ENCODE measurements around the gene HIVEP3. TPM values are rescaled to one million over a fixed set of nuclear protein-coding genes. Genes with fewer than 3 reads are reported as not detected.

Gene HIVEP3
- total and polyA plus RNA-seq, 2 donors (not counting 1 experiment from before 2014, with no cell fraction given), result 2.0 to 5.1 TPM

GRCh38 chr1:41504114-41505035 is 414.3 kb downstream of the HIVEP3 start:
- no peaks in the 10 kb centered on the region for H4K20me1 ChIP-seq (ENCODE audit: control insufficient read depth, insufficient read depth, low read length, poor library complexity, severe bottlenecking)
- no peak overlapping the region for H2AFZ ChIP-seq (ENCODE audit: insufficient read depth, low read depth, low read length, poor library complexity, severe bottlenecking)
- Mint-ChIP-seq H3K27me3 (no peaks in the 10 kb centered on the region), H3K4me1 (peaks cover 2% of the 10 kb centered on the region), H3K27ac (no peak overlapping the region), H3K9me3 (ENCODE audit: insufficient read depth) (no peaks in the 10 kb centered on the region), H3K4me3 (no peak overlapping the region)
- H3K4me1 ChIP-seq (ENCODE audit: control insufficient read depth in 2 of 2, insufficient read depth in 2 of 2, low read length in 2 of 2), result no peaks in the 10 kb centered on the region
- H3K9me3 ChIP-seq (ENCODE audit: control extremely low read depth in 1 of 3, control insufficient read depth in 2 of 3, insufficient read depth in 1 of 3, low read length in 2 of 3), result no peaks in the 10 kb centered on the region
- 76% methylated on average over 14 of the region's 15 CpGs for WGBS (ENCODE audit: insufficient coverage)
- DNase-seq, result no peak
- no peak overlapping the region for H3K4me2 ChIP-seq (replicated peaks; ENCODE audit: low read depth, low read length, poor library complexity, severe bottlenecking)
- ATAC-seq (ENCODE audit: low read depth), result no peak
- H3K27me3 ChIP-seq (replicated peaks in 1 of 4; ENCODE audit: control extremely low read depth in 1 of 4, control insufficient read depth in 3 of 4, insufficient read depth in 4 of 4, low read length in 3 of 4), result no peaks in the 10 kb centered on the region
- H3K27ac ChIP-seq (ENCODE audit: low read length in 2 of 2), result no peak overlapping the region
- H3K36me3 ChIP-seq (replicated peaks in 1 of 2; ENCODE audit: control extremely low read depth in 1 of 2, control insufficient read depth in 1 of 2, extremely low read depth in 1 of 2, insufficient read depth in 2 of 2, low read length in 1 of 2), result no peaks in the 10 kb centered on the region
- H3K4me3 ChIP-seq (ENCODE audit: control extremely low read depth in 1 of 5, extremely low read depth in 1 of 5, insufficient read depth in 1 of 5, low read depth in 2 of 5, low read length in 4 of 5), result no peak overlapping the region
- H3K79me2 ChIP-seq (ENCODE audit: control insufficient read depth, insufficient read depth, low read length), result no peaks in the 10 kb centered on the region
- intact Hi-C loops (cut with micrococcal nuclease), result no loop called here
- TF ChIP-seq CTCF (IDR thresholded peaks at IDR 0.05), result no peak
- no peak for TF ChIP-seq EZH2 (IDR thresholded peaks at IDR 0.05; ENCODE audit: borderline replicate concordance, insufficient read depth, low read depth, low read length, poor library complexity, severe bottlenecking)
- ChIA-PET CTCF (no interaction called here), POLR2A (no interaction called here)
- H3K9ac ChIP-seq (ENCODE audit: low read length), result no peak overlapping the region

GRCh38 chr1:41503538-41504113 is 415.1 kb downstream of the HIVEP3 start:
- WGBS (ENCODE audit: insufficient coverage), result 95% methylated on average over 8 of the region's 11 CpGs
- ChIA-PET CTCF (no interaction called here), POLR2A (no interaction called here)
- Histone ChIP-seq H3K4me1 (ENCODE audit: control insufficient read depth in 2 of 2, insufficient read depth in 2 of 2, low read length in 2 of 2) (no peaks in the 10 kb centered on the region), H3K27ac (ENCODE audit: low read length in 2 of 2) (no peak overlapping the region), H3K36me3 (replicated peaks in 1 of 2; ENCODE audit: control extremely low read depth in 1 of 2, control insufficient read depth in 1 of 2, extremely low read depth in 1 of 2, insufficient read depth in 2 of 2, low read length in 1 of 2) (no peaks in the 10 kb centered on the region), H4K20me1 (ENCODE audit: control insufficient read depth, insufficient read depth, low read length, poor library complexity, severe bottlenecking) (no peaks in the 10 kb centered on the region), H2AFZ (ENCODE audit: insufficient read depth, low read depth, low read length, poor library complexity, severe bottlenecking) (no peak overlapping the region), H3K9ac (ENCODE audit: low read length) (no peak overlapping the region), H3K27me3 (replicated peaks in 1 of 4; ENCODE audit: control extremely low read depth in 1 of 4, control insufficient read depth in 3 of 4, insufficient read depth in 4 of 4, low read length in 3 of 4) (no peaks in the 10 kb centered on the region), H3K4me2 (replicated peaks; ENCODE audit: low read depth, low read length, poor library complexity, severe bottlenecking) (no peak overlapping the region), H3K79me2 (ENCODE audit: control insufficient read depth, insufficient read depth, low read length) (no peaks in the 10 kb centered on the region), H3K4me3 (ENCODE audit: control extremely low read depth in 1 of 5, extremely low read depth in 1 of 5, insufficient read depth in 1 of 5, low read depth in 2 of 5, low read length in 4 of 5) (no peak overlapping the region), H3K9me3 (ENCODE audit: control extremely low read depth in 1 of 3, control insufficient read depth in 2 of 3, insufficient read depth in 1 of 3, low read length in 2 of 3) (no peaks in the 10 kb centered on the region)
- intact Hi-C loops (cut with micrococcal nuclease), result no loop called here
- Mint-ChIP-seq H3K9me3 (ENCODE audit: insufficient read depth) (no peaks in the 10 kb centered on the region), H3K27ac (no peak overlapping the region), H3K4me3 (no peak overlapping the region), H3K4me1 (peaks cover 2% of the 10 kb centered on the region), H3K27me3 (no peaks in the 10 kb centered on the region)
- DNase-seq (no peak), ATAC-seq (ENCODE audit: low read depth) (no peak)
- TF ChIP-seq EZH2 (IDR thresholded peaks at IDR 0.05; ENCODE audit: borderline replicate concordance, insufficient read depth, low read depth, low read length, poor library complexity, severe bottlenecking), result no peak
- no peak for TF ChIP-seq CTCF (IDR thresholded peaks at IDR 0.05)
